Kidney (tissue), 14 donors: ENCODE data around the gene FKBP2. TPM values are rescaled to one million over a fixed set of nuclear protein-coding genes. Genes with fewer than 3 reads are reported as not detected.

ENCODE experiments used
- DNase-seq, 5 donors: peaks; one replicate each; pipeline ENCODE4 v3.0.0-alpha.2; 2013 to 2020
- FAIRE-seq: peaks from 2 replicates; lab custom pipeline; 2012; peaks lifted over from hg19 to GRCh38; lab: Jason Lieb, UNC
- H3K27ac ChIP-seq, 2 donors: one replicate each; pipeline ENCODE4 v1.7.0; 2013; ENCODE audit warnings: low read depth in 2 of 2, low read length in 2 of 2, inconsistent platforms in 1 of 2
- H3K27me3 ChIP-seq: one replicate; pipeline ENCODE4 v1.7.1; 2013; ENCODE audit warnings: low read length, inconsistent platforms; ENCODE audit not compliant: control insufficient read depth, insufficient read depth
- H3K36me3 ChIP-seq, 3 donors: one replicate each; pipeline versions ENCODE4 v1.7.0 to v1.7.1; 2013; ENCODE audit warnings: low read length in 3 of 3, control low read depth in 1 of 3, inconsistent platforms in 1 of 3; ENCODE audit not compliant: insufficient read depth in 3 of 3, control insufficient read depth in 2 of 3
- H3K4me1 ChIP-seq, 3 donors: one replicate each; pipeline versions ENCODE4 v1.7.0 to v1.7.1; 2013; ENCODE audit warnings: low read length in 3 of 3, inconsistent platforms in 1 of 3, low read depth in 1 of 3; ENCODE audit not compliant: control insufficient read depth in 2 of 3, insufficient read depth in 2 of 3
- H3K4me3 ChIP-seq, 3 donors: one replicate each; pipeline versions ENCODE4 v1.7.0 to v1.8.1; 2013; ENCODE audit warnings: low read length in 3 of 3, control low read depth in 1 of 3, inconsistent platforms in 1 of 3
- H3K9ac ChIP-seq, 3 donors: one replicate each; pipeline versions ENCODE4 v1.7.0 to v1.7.1; 2013; ENCODE audit warnings: low read length in 3 of 3, control low read depth in 1 of 3, inconsistent platforms in 1 of 3
- H3K9me3 ChIP-seq, 3 donors: one replicate each; pipeline versions ENCODE4 v1.7.0 to v1.7.1; 2013; ENCODE audit warnings: low read length in 3 of 3, control low read depth in 1 of 3, inconsistent platforms in 1 of 3; ENCODE audit not compliant: control insufficient read depth in 2 of 3, insufficient read depth in 1 of 3
- CTCF ChIP-seq: IDR thresholded peaks from 3 replicates; pipeline ENCODE4 v1.5.1; 2012; ENCODE audit warnings: mild to moderate bottlenecking, moderate library complexity, borderline replicate concordance; ENCODE audit not compliant: insufficient read depth; ENCODE audit errors: extremely low read depth
- intact Hi-C: fragments of 100-400 bp; cut with DNase I; formaldehyde crosslinking; loops from one replicate; pipeline ENCODE4 v1.11.1; 2022
- polyA plus RNA-seq: library from polyadenylated mRNA; stranded (reverse); fragments of 350-450 nt; fragmentation: Illumina TruSeq; extraction: RNeasy Lipid Tissue Mini Kit (QIAGEN cat#74804); gene quantifications from one replicate; pipeline ENCODE4 v1.2.3, GENCODE V29; 2014; ENCODE audit warnings: low read depth, low replicate concordance; ENCODE audit not compliant: insufficient read depth
- total RNA-seq: library from RNA; stranded (reverse); fragmentation: NEBNext Ultra II Directional; extraction: Animal tissue kit (Norgen Biotek cat#: 25700); gene quantifications from one replicate; pipeline ENCODE4 v1.2.1, GENCODE V29; 2021
- donor health status: control.
- donor health status: control.
- donor health status: control.
- donor health status: control.
- donor health status: control.
- donor health status: DM: yes; HTN: yes; CAD: no.
- donor health status: Normal renal cell carcinoma (clear cell type).

Gene FKBP2
- total and polyA plus RNA-seq, 2 donors from 2014 or later: 76.0 to 411 TPM

DNA sequence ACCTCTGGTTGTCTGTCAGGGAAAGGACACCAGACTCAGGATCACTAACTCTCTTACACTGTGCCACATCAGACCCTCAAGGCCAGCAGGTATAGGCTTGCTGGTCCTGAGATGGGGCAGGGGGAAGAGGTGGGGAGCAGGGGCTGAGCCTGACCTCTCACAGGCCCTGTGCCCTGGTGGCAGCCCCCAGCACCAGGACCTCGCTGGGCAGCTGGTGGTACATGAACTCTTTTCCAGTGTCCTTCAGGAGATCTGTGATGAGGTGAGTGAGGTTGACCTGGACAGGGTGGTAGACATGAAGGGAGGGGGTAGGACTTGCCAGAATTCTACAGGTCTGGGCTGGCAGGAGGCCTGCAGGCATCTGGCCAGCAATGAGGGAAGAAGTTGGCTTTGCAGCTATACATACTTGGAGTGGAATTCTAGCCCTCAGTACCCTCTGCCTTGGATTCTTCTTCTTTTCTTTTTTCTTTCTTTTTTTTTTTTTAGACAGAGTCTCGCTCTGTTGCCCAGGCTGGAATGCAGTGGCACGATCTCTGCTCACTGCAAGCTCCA, 13.4 kb upstream of the FKBP2 start:
- H3K36me3 ChIP-seq: no peaks in the 10 kb centered on the region

DNA sequence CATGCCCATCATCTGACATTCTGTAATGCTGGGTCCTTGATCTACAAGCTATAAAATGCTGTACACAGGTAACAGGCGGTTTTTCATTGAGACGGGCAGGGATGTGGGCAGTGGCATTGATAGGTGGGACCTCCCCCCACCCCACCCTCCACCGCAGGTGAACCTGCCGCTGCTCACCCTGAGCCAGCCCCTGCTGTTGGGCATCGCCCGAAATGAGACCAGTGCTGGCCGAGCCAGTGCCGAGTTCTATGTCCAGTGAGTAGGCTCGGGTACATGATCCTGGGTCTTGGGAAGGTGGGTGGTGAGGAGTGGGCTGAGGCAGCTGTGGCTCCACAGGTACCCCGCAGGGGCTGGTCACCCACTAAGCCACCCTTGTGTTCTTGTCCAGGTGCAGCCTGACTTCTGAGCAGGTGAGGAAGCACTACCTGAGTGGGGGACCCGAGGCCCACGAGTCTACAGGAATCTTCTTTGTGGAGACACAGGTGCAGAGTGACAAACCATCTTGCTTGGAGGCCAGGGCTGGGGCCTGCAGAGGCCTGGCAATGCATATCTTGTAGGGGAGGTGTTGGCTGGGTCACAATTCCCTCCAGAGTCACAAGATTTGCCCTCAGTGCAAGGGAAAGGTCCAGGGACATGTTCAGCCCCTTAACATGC, 11.7 kb upstream of the FKBP2 start:
- Histone ChIP-seq H3K9me3 (no peaks in the 10 kb centered on the region), H3K9ac (peak overlapping the region in 1 of 3 donors; percentile 15), H3K27me3 (no peaks in the 10 kb centered on the region), H3K27ac (peak overlapping the region in 1 of 2 donors; percentile 96), H3K4me1 (peaks cover 0 to 45% (median 27%) of the 10 kb centered on the region in 3 donors), H3K4me3 (peak overlapping the region in 1 of 3 donors; percentile 73), H3K36me3 (no peaks in the 10 kb centered on the region)
- intact Hi-C loops: no loop called here
- FAIRE-seq: no peak
- DNase-seq: peak in 1 of 5 donors; percentile 74
- no peak for TF ChIP-seq CTCF

More for the DNA sequence above, 13.4 kb upstream of the FKBP2 start:
- H3K27me3 ChIP-seq: no peaks in the 10 kb centered on the region
- peak overlapping the region; percentile 64 to 97 for H3K27ac ChIP-seq
- FAIRE-seq (no peak), DNase-seq (no peak)
- TF ChIP-seq CTCF: no peak
- no peaks in the 10 kb centered on the region for H3K9me3 ChIP-seq
- intact Hi-C loops: no loop called here
- H3K4me3 ChIP-seq: peak overlapping the region in 2 of 3 donors; percentile 86 to 91
- H3K9ac ChIP-seq: peak overlapping the region in 1 of 3 donors; percentile 90
- H3K4me1 ChIP-seq: peaks cover 0 to 35% (median 21%) of the 10 kb centered on the region in 3 donors

DNA sequence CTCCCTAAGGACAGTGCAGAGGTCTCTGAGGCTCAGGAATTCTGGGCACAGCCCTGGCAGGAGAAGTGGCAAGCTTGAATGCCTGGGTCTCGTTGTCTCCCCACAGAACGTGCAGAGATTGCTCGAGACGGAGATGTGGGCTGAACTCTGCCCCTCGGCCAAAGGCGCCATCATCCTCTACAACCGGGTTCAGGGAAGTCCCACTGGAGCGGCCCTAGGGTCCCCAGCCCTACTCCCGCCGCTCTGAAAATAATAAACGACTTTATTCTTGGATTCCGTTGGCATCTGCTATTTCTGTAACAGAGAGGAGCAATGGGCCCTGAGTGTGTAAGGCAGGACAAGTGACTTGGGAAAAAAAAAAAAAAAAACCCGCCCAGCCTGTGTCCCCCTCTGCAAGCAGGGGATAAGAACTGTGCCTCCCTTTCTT, 11.1 kb upstream of the FKBP2 start:
- no peak for TF ChIP-seq CTCF
- DNase-seq (no peak), FAIRE-seq (no peak)
- H3K9ac ChIP-seq: peak overlapping the region; percentile 2 to 77 (median 60)
- H3K9me3 ChIP-seq: no peaks in the 10 kb centered on the region
- no peaks in the 10 kb centered on the region for H3K27me3 ChIP-seq
- peak overlapping the region; percentile 37 to 73 (median 50) for H3K4me3 ChIP-seq
- intact Hi-C loops: no loop called here
- H3K36me3 ChIP-seq: no peaks in the 10 kb centered on the region
- peak overlapping the region; percentile 89 to 96 for H3K27ac ChIP-seq
- peaks cover 0 to 44% (median 27%) of the 10 kb centered on the region in 3 donors for H3K4me1 ChIP-seq
